A549 (cell line): ENCODE data around the gene HABP2.

ENCODE experiments used
- EP300 ChIP-seq, 2 experiments: fragments of >200 bp; sonication (Bioruptor Twin); formaldehyde crosslinking; IDR thresholded peaks; 2 replicates in 1 of 2; 3 replicates in 1 of 2; pipeline ENCODE4 v1.6.1; 2016 to 2017
- JUN ChIP-seq, 2 experiments: fragments of >200 bp; sonication (Bioruptor Twin); formaldehyde crosslinking; IDR thresholded peaks; 2 replicates in 1 of 2; 3 replicates in 1 of 2; pipeline ENCODE4 v1.6.1; 2016 to 2017
- MAZ ChIP-seq: fragments of 150-350 bp; IDR thresholded peaks from 2 replicates; pipeline ENCODE4 v1.6.1; 2014; ENCODE audit warnings: antibody characterized with exemption, low read depth, low read length, borderline replicate concordance
- NR3C1 ChIP-seq: fragments of >200 bp; sonication (Bioruptor Twin); formaldehyde crosslinking; IDR thresholded peaks from 3 replicates; pipeline ENCODE4 v1.6.1; 2017
- POLR2A ChIP-seq: IDR thresholded peaks from 2 replicates; pipeline ENCODE4 v1.6.1; 2012; ENCODE audit warnings: mild to moderate bottlenecking, low read length
- POLR2AphosphoS2 ChIP-seq: conservative IDR thresholded peaks from 2 replicates; pipeline ENCODE4 v1.6.1; 2012; ENCODE audit warnings: low read length, improper control_type of control experiment, inconsistent platforms
- RAD21 ChIP-seq, 2 experiments: fragments of >200 bp in 1 of 2; sonication (Bioruptor Twin) in 1 of 2; formaldehyde crosslinking in 1 of 2; IDR thresholded peaks in 1 of 2; conservative IDR thresholded peaks in 1 of 2; 2 replicates in 1 of 2; 3 replicates in 1 of 2; pipeline ENCODE4 v1.6.1; 2012 to 2018; ENCODE audit warnings: inconsistent platforms in 1 of 2
- TF ChIP-seq, protein P1 (sequence below): IDR thresholded peaks from 2 replicates; pipeline ENCODE4 v1.6.1; 2012
- TF ChIP-seq, protein P2 (sequence below): fragments of 200-600 bp; sonication (generic); IDR thresholded peaks from 2 replicates; pipeline ENCODE4 v1.6.1; 2016; ENCODE audit warnings: antibody characterized with exemption, mild to moderate bottlenecking, moderate library complexity
- TF ChIP-seq, protein P3 (sequence below): fragments of >200 bp; sonication (Bioruptor Twin); formaldehyde crosslinking; IDR thresholded peaks from 3 replicates; pipeline ENCODE4 v1.5.1; 2016
- TF ChIP-seq, protein P4 (sequence below): IDR thresholded peaks from 2 replicates; pipeline ENCODE4 v1.6.1; 2012
- TF ChIP-seq, protein P5 (sequence below): fragments of >200 bp; sonication (Bioruptor Twin); formaldehyde crosslinking; IDR thresholded peaks from 2 replicates; pipeline ENCODE4 v1.6.1; 2016
- TF ChIP-seq, protein P6 (sequence below): fragments of 450-650 bp; IDR thresholded peaks from 2 replicates; pipeline ENCODE4 v1.6.1; 2014; ENCODE audit warnings: antibody characterized with exemption
- TF ChIP-seq, protein P7 (sequence below): IDR thresholded peaks from 2 replicates; pipeline ENCODE4 v1.6.1; 2012; ENCODE audit warnings: low read depth, borderline replicate concordance

DNA sequence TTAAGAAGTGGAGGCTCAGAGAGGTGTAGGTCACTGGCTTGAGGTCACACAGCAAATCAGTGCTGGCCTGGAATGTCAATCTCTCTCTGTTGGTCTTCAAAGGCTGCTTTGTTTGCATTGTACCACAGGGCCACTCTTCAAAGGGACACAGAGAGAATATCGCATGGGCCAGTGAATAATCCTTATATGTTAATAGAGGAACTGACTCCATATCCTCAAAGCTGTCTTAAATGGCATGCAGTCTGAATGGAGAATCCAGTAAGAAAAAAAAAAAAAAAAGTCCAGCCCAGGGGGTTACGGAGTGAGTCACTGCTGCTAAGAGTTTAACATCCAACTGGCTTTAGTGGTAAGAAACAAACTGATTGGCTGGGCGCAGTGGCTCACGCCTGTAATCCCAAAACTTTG lies 56.9 kb downstream of the HABP2 start:
- TF ChIP-seq POLR2A (no peak), RAD21 (conservative IDR thresholded peaks at IDR 0.05 in 1 of 2, IDR thresholded peaks at IDR 0.05 in 1 of 2) (no peak), NR3C1 (no peak), MAZ (no peak), JUN (IDR thresholded peaks at IDR 0.05) (no peak), EP300 (IDR thresholded peaks at IDR 0.05) (no peak), POLR2AphosphoS2 (no peak)
- TF ChIP-seq, protein P1, sequence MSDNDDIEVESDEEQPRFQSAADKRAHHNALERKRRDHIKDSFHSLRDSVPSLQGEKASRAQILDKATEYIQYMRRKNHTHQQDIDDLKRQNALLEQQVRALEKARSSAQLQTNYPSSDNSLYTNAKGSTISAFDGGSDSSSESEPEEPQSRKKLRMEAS = no peak
- TF ChIP-seq, protein P2, sequence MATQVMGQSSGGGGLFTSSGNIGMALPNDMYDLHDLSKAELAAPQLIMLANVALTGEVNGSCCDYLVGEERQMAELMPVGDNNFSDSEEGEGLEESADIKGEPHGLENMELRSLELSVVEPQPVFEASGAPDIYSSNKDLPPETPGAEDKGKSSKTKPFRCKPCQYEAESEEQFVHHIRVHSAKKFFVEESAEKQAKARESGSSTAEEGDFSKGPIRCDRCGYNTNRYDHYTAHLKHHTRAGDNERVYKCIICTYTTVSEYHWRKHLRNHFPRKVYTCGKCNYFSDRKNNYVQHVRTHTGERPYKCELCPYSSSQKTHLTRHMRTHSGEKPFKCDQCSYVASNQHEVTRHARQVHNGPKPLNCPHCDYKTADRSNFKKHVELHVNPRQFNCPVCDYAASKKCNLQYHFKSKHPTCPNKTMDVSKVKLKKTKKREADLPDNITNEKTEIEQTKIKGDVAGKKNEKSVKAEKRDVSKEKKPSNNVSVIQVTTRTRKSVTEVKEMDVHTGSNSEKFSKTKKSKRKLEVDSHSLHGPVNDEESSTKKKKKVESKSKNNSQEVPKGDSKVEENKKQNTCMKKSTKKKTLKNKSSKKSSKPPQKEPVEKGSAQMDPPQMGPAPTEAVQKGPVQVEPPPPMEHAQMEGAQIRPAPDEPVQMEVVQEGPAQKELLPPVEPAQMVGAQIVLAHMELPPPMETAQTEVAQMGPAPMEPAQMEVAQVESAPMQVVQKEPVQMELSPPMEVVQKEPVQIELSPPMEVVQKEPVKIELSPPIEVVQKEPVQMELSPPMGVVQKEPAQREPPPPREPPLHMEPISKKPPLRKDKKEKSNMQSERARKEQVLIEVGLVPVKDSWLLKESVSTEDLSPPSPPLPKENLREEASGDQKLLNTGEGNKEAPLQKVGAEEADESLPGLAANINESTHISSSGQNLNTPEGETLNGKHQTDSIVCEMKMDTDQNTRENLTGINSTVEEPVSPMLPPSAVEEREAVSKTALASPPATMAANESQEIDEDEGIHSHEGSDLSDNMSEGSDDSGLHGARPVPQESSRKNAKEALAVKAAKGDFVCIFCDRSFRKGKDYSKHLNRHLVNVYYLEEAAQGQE = no peak
- TF ChIP-seq, protein P3, sequence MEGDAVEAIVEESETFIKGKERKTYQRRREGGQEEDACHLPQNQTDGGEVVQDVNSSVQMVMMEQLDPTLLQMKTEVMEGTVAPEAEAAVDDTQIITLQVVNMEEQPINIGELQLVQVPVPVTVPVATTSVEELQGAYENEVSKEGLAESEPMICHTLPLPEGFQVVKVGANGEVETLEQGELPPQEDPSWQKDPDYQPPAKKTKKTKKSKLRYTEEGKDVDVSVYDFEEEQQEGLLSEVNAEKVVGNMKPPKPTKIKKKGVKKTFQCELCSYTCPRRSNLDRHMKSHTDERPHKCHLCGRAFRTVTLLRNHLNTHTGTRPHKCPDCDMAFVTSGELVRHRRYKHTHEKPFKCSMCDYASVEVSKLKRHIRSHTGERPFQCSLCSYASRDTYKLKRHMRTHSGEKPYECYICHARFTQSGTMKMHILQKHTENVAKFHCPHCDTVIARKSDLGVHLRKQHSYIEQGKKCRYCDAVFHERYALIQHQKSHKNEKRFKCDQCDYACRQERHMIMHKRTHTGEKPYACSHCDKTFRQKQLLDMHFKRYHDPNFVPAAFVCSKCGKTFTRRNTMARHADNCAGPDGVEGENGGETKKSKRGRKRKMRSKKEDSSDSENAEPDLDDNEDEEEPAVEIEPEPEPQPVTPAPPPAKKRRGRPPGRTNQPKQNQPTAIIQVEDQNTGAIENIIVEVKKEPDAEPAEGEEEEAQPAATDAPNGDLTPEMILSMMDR = no peak
- TF ChIP-seq, protein P4, sequence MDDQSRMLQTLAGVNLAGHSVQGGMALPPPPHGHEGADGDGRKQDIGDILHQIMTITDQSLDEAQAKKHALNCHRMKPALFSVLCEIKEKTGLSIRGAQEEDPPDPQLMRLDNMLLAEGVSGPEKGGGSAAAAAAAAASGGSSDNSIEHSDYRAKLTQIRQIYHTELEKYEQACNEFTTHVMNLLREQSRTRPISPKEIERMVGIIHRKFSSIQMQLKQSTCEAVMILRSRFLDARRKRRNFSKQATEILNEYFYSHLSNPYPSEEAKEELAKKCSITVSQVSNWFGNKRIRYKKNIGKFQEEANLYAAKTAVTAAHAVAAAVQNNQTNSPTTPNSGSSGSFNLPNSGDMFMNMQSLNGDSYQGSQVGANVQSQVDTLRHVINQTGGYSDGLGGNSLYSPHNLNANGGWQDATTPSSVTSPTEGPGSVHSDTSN = no peak
- TF ChIP-seq, protein P5, sequence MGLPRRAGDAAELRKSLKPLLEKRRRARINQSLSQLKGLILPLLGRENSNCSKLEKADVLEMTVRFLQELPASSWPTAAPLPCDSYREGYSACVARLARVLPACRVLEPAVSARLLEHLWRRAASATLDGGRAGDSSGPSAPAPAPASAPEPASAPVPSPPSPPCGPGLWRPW = no peak
- TF ChIP-seq, protein P6, sequence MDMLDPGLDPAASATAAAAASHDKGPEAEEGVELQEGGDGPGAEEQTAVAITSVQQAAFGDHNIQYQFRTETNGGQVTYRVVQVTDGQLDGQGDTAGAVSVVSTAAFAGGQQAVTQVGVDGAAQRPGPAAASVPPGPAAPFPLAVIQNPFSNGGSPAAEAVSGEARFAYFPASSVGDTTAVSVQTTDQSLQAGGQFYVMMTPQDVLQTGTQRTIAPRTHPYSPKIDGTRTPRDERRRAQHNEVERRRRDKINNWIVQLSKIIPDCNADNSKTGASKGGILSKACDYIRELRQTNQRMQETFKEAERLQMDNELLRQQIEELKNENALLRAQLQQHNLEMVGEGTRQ = no peak
- TF ChIP-seq, protein P7, sequence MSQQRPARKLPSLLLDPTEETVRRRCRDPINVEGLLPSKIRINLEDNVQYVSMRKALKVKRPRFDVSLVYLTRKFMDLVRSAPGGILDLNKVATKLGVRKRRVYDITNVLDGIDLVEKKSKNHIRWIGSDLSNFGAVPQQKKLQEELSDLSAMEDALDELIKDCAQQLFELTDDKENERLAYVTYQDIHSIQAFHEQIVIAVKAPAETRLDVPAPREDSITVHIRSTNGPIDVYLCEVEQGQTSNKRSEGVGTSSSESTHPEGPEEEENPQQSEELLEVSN = no peak
